Body of pancreas (tissue), 4 donors: ENCODE results near the gene NSD2.
"Not testable (repeated sequence)": the region's sequence is repeated elsewhere in the genome, so short reads cannot be mapped to it uniquely, and the experiment has no call there.

ENCODE experiments used
- POLR2A ChIP-seq, 3 donors: fragments of 450-650 bp; IDR thresholded peaks; one replicate each; pipeline ENCODE4 v1.6.1; 2016; ENCODE audit warnings: antibody characterized with exemption in 3 of 3, mild to moderate bottlenecking in 2 of 3
- TF ChIP-seq, protein P1 (sequence below), 7 experiments: fragments of 450-650 bp in 4 of 7; fragments of 200-600 bp in 3 of 7; sonication (generic) in 3 of 7; IDR thresholded peaks; one replicate each; pipeline ENCODE4 v1.5.1; 2016 to 2019; ENCODE audit warnings: antibody characterized with exemption in 7 of 7

DNA sequence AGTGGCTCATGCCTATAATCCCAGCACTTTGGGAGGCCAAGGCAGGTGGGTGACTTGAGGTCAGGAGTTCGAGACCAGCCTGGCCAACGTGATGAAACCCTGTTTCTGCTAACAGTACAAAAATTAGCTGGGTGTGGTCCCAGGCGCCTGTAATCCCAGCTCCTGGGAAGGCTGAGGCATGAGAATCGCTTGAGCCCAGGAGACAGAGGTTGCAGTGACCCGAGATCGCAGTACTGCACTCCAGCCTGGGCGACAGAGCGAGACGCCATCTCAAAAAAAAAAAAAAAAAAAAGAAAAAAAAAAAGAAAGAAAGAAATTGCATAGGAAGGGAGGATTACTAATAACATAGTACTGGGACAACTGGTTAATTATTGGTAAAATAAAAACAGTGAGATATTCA, 40.1 kb downstream of the NSD2 start:
- TF ChIP-seq, protein P1, sequence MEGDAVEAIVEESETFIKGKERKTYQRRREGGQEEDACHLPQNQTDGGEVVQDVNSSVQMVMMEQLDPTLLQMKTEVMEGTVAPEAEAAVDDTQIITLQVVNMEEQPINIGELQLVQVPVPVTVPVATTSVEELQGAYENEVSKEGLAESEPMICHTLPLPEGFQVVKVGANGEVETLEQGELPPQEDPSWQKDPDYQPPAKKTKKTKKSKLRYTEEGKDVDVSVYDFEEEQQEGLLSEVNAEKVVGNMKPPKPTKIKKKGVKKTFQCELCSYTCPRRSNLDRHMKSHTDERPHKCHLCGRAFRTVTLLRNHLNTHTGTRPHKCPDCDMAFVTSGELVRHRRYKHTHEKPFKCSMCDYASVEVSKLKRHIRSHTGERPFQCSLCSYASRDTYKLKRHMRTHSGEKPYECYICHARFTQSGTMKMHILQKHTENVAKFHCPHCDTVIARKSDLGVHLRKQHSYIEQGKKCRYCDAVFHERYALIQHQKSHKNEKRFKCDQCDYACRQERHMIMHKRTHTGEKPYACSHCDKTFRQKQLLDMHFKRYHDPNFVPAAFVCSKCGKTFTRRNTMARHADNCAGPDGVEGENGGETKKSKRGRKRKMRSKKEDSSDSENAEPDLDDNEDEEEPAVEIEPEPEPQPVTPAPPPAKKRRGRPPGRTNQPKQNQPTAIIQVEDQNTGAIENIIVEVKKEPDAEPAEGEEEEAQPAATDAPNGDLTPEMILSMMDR (IDR thresholded peaks at IDR 0.05): not testable (repeated sequence)
- TF ChIP-seq POLR2A (IDR thresholded peaks at IDR 0.05): not testable (repeated sequence)
